Neural cell (in vitro differentiated cells): Measurements from ENCODE around the gene CEP89. TPM values are rescaled to one million over a fixed set of nuclear protein-coding genes. Genes with fewer than 3 reads are reported as not detected.
A peak's percentile ranks its signal among the peaks of the same experiment; 100 is the strongest.
"Not testable (repeated sequence)": the region's sequence is repeated elsewhere in the genome, so short reads cannot be mapped to it uniquely, and the experiment has no call there.

ENCODE experiments used
- H2AFZ ChIP-seq: fragments of 200-600, 300-800 bp; sonication (generic), shearing (Covaris generic); 2 replicates; pipeline ENCODE4 v1.6.0; 2014; ENCODE audit warnings: low read depth, mild to moderate bottlenecking, antibody characterized with exemption, low read length, moderate library complexity
- H3F3A ChIP-seq: fragments of 200-600 bp; shearing (Covaris generic); 2 replicates; pipeline ENCODE4 v1.6.1; 2016; ENCODE audit warnings: mild to moderate bottlenecking, moderate library complexity, mixed read lengths, antibody characterized with exemption, low read length; ENCODE audit not compliant: insufficient read depth, poor library complexity, severe bottlenecking
- H3K27ac ChIP-seq: fragments of 200-600, 300-800 bp; sonication (generic), shearing (Covaris generic); 2 replicates; pipeline ENCODE4 v1.5.1; 2014; ENCODE audit warnings: mild to moderate bottlenecking, low read length, moderate library complexity
- H3K27me3 ChIP-seq: fragments of 300-800, 200-600 bp; sonication (generic), shearing (Covaris generic); 2 replicates; pipeline ENCODE4 v1.6.0; 2014; ENCODE audit warnings: mild to moderate bottlenecking, low read depth, low read length, moderate library complexity; ENCODE audit not compliant: insufficient read depth
- H3K36me3 ChIP-seq: fragments of 300-800, 200-600 bp; sonication (generic), shearing (Covaris generic); 2 replicates; pipeline ENCODE4 v1.5.1; 2014; ENCODE audit warnings: mild to moderate bottlenecking, antibody characterized with exemption, low read length, moderate library complexity; ENCODE audit not compliant: insufficient read depth
- H3K4me2 ChIP-seq: fragments of 300-800, 200-600 bp; sonication (generic), shearing (Covaris generic); 2 replicates; pipeline ENCODE4 v1.6.0; 2014; ENCODE audit warnings: mild to moderate bottlenecking, low read length
- H3K4me3 ChIP-seq: fragments of 300-800, 200-600 bp; sonication (generic), shearing (Covaris generic); 2 replicates; pipeline ENCODE4 v1.5.1; 2014; ENCODE audit warnings: mild to moderate bottlenecking, low read length, moderate library complexity
- H3K79me2 ChIP-seq: fragments of 200-600 bp; shearing (Covaris generic); replicated peaks from 2 replicates; pipeline ENCODE4 v1.6.0; 2014; ENCODE audit warnings: mild to moderate bottlenecking, low read length, moderate library complexity; ENCODE audit not compliant: insufficient read depth
- H3K9ac ChIP-seq: fragments of 300-800, 200-600 bp; sonication (generic), shearing (Covaris generic); 2 replicates; pipeline ENCODE4 v1.6.1; 2016; ENCODE audit warnings: mild to moderate bottlenecking, low read length, mixed read lengths
- H3K9me2 ChIP-seq: fragments of 200-600 bp; shearing (Covaris generic); 2 replicates; pipeline ENCODE4 v1.6.1; 2016; ENCODE audit warnings: mild to moderate bottlenecking, low read length, mixed read lengths; ENCODE audit not compliant: insufficient read depth
- H3K9me3 ChIP-seq: fragments of 200-600, 300-800 bp; sonication (generic), shearing (Covaris generic); 2 replicates; pipeline ENCODE4 v1.6.1; 2016; ENCODE audit warnings: mild to moderate bottlenecking, mixed run types, low read length, moderate library complexity, mixed read lengths
- H4K20me1 ChIP-seq: fragments of 200-600 bp; shearing (Covaris generic); 2 replicates; pipeline ENCODE4 v1.6.1; 2016; ENCODE audit warnings: mild to moderate bottlenecking, mixed run types; ENCODE audit not compliant: insufficient read depth
- EP300 ChIP-seq: fragments of 450-650 bp; conservative IDR thresholded peaks from 2 replicates; pipeline ENCODE4 v1.6.1; 2014; ENCODE audit warnings: antibody characterized with exemption, mild to moderate bottlenecking, moderate library complexity; ENCODE audit not compliant: poor library complexity, severe bottlenecking
- EZH2 ChIP-seq: fragments of 200-600, 300-800 bp; shearing (Covaris generic), sonication (generic); IDR thresholded peaks from 2 replicates; pipeline ENCODE4 v1.6.1; 2014; ENCODE audit warnings: antibody characterized with exemption, low read length, borderline replicate concordance, mild to moderate bottlenecking; ENCODE audit not compliant: insufficient read depth, poor library complexity, severe bottlenecking
- MXI1 ChIP-seq: fragments of 450-650 bp; conservative IDR thresholded peaks from 2 replicates; pipeline ENCODE4 v1.6.1; 2014; ENCODE audit warnings: antibody characterized with exemption, mild to moderate bottlenecking; ENCODE audit not compliant: poor library complexity, severe bottlenecking
- POLR2AphosphoS5 ChIP-seq: IDR thresholded peaks from 2 replicates; pipeline ENCODE4 v1.6.1; 2012
- RAD21 ChIP-seq: fragments of 450-650 bp; conservative IDR thresholded peaks from 2 replicates; pipeline ENCODE4 v1.6.1; 2014; ENCODE audit warnings: antibody characterized with exemption, mild to moderate bottlenecking, moderate library complexity
- SMC3 ChIP-seq: fragments of 450-650 bp; conservative IDR thresholded peaks from 2 replicates; pipeline ENCODE4 v1.6.1; 2014; ENCODE audit warnings: antibody characterized with exemption, mild to moderate bottlenecking, moderate library complexity; ENCODE audit not compliant: poor library complexity
- TAF1 ChIP-seq: IDR thresholded peaks from 2 replicates; pipeline ENCODE4 v1.6.1; 2012; ENCODE audit warnings: low read depth
- polyA minus RNA-seq: library from RNA; depleted of rRNA, polyadenylated mRNA; stranded (reverse); fragments of >200 nt; gene quantifications from 2 replicates; pipeline ENCODE4 v1.2.3, GENCODE V29; 2014
- polyA plus RNA-seq: library from polyadenylated mRNA; depleted of rRNA; stranded (reverse); fragments of >200 nt; gene quantifications from 2 replicates; pipeline ENCODE4 v1.2.3, GENCODE V29; 2014
- TF ChIP-seq, protein P1 (sequence below): fragments of 450-650 bp; IDR thresholded peaks from 2 replicates; pipeline ENCODE4 v1.5.1; 2014; ENCODE audit warnings: antibody characterized with exemption, mild to moderate bottlenecking, moderate library complexity; ENCODE audit not compliant: poor library complexity, severe bottlenecking
- TF ChIP-seq, protein P2 (sequence below): IDR thresholded peaks from 2 replicates; pipeline ENCODE4 v1.6.1; 2012; ENCODE audit warnings: borderline replicate concordance

Gene CEP89
- polyA plus RNA-seq, result 21.5 and 24.1 TPM in 2 replicates
- polyA minus RNA-seq, result 23.7 and 23.9 TPM in 2 replicates

- Histone ChIP-seq H3K4me2 (peak within 1 kb of the TSS; percentile 84), H3K36me3 (no peaks in the 10 kb centered on the region), H2AFZ (peak within 1 kb of the TSS; percentile 75), H3K9ac (peak within 1 kb of the TSS; percentile 69), H3F3A (no peaks in the 10 kb centered on the region), H3K27ac (peak within 1 kb of the TSS; percentile 40), H3K9me2 (no peaks in the 10 kb centered on the region), H3K27me3 (no peaks in the 10 kb centered on the region), H4K20me1 (no peaks in the 10 kb centered on the region), H3K79me2 (peaks cover 17% of the 10 kb centered on the region), H3K9me3 (no peaks in the 10 kb centered on the region), H3K4me3 (peak within 1 kb of the TSS; percentile 84)
- TF ChIP-seq EZH2 (no peak), EP300 (peak; percentile 40), MXI1 (peak; percentile 98), SMC3 (no peak), POLR2AphosphoS5 (peak; percentile 63)
- TF ChIP-seq, protein P1, sequence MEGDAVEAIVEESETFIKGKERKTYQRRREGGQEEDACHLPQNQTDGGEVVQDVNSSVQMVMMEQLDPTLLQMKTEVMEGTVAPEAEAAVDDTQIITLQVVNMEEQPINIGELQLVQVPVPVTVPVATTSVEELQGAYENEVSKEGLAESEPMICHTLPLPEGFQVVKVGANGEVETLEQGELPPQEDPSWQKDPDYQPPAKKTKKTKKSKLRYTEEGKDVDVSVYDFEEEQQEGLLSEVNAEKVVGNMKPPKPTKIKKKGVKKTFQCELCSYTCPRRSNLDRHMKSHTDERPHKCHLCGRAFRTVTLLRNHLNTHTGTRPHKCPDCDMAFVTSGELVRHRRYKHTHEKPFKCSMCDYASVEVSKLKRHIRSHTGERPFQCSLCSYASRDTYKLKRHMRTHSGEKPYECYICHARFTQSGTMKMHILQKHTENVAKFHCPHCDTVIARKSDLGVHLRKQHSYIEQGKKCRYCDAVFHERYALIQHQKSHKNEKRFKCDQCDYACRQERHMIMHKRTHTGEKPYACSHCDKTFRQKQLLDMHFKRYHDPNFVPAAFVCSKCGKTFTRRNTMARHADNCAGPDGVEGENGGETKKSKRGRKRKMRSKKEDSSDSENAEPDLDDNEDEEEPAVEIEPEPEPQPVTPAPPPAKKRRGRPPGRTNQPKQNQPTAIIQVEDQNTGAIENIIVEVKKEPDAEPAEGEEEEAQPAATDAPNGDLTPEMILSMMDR, result peak; percentile 51
Observed at GRCh38 chr19:32971715-32972540, at the start of gene CEP89, which contains the start of gene FAAP24. TSS of gene CEP89 (minus strand) at chr19:32971958. CDS start at chr19:32971874, 84 bp downstream. TSS of gene FAAP24 (plus strand) at chr19:32972242. CDS start at chr19:32973197, 955 bp downstream.

DNA sequence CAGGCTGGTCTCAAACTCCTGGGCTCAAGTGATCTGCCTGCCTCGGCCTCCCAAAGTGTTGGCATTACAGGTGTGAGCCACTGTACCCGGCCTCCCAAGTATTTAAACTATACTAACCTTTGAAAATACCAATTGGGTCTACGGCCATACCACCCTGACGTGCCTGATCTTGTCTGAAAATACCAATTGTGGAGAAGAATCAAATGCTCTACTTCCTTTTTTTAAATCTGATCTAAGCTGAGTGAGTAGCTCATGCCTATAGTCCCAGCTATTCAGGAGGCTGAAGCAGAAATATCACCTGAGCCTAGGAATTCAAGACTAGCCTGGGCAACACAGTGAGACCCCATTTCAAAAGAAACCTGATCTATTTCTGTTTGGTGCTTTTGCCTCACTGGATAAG, 39.1 kb upstream of the CEP89 start:
- not testable (repeated sequence) for H4K20me1 ChIP-seq, H3K9ac ChIP-seq, H3K9me2 ChIP-seq, H3K27ac ChIP-seq, H3K79me2 ChIP-seq, H2AFZ ChIP-seq, H3K27me3 ChIP-seq, H3K4me2 ChIP-seq, H3F3A ChIP-seq, H3K9me3 ChIP-seq, H3K36me3 ChIP-seq, H3K4me3 ChIP-seq

GRCh38 chr19:33008738-33009137, 37.0 kb upstream of the CEP89 start:
- TF ChIP-seq EP300, result no peak
- no peak for TF ChIP-seq MXI1
- no peak for TF ChIP-seq RAD21
- no peak for TF ChIP-seq TAF1
- TF ChIP-seq, protein P1, result no peak
- TF ChIP-seq EZH2, result no peak
- no peak for TF ChIP-seq SMC3
- TF ChIP-seq, protein P2, sequence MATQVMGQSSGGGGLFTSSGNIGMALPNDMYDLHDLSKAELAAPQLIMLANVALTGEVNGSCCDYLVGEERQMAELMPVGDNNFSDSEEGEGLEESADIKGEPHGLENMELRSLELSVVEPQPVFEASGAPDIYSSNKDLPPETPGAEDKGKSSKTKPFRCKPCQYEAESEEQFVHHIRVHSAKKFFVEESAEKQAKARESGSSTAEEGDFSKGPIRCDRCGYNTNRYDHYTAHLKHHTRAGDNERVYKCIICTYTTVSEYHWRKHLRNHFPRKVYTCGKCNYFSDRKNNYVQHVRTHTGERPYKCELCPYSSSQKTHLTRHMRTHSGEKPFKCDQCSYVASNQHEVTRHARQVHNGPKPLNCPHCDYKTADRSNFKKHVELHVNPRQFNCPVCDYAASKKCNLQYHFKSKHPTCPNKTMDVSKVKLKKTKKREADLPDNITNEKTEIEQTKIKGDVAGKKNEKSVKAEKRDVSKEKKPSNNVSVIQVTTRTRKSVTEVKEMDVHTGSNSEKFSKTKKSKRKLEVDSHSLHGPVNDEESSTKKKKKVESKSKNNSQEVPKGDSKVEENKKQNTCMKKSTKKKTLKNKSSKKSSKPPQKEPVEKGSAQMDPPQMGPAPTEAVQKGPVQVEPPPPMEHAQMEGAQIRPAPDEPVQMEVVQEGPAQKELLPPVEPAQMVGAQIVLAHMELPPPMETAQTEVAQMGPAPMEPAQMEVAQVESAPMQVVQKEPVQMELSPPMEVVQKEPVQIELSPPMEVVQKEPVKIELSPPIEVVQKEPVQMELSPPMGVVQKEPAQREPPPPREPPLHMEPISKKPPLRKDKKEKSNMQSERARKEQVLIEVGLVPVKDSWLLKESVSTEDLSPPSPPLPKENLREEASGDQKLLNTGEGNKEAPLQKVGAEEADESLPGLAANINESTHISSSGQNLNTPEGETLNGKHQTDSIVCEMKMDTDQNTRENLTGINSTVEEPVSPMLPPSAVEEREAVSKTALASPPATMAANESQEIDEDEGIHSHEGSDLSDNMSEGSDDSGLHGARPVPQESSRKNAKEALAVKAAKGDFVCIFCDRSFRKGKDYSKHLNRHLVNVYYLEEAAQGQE, result no peak
- no peak for TF ChIP-seq POLR2AphosphoS5
- no peaks in the 10 kb centered on the region for H3K79me2 ChIP-seq

More at GRCh38 chr19:33008738-33009137, 37.0 kb upstream of the CEP89 start:
- Histone ChIP-seq H3K27ac (no peak overlapping the region), H3K9ac (no peak overlapping the region), H3K36me3 (no peaks in the 10 kb centered on the region), H3F3A (no peaks in the 10 kb centered on the region), H3K4me3 (no peak overlapping the region), H2AFZ (no peak overlapping the region), H3K9me2 (no peaks in the 10 kb centered on the region), H3K27me3 (no peaks in the 10 kb centered on the region), H4K20me1 (no peaks in the 10 kb centered on the region), H3K4me2 (no peak overlapping the region), H3K9me3 (no peaks in the 10 kb centered on the region)
